ENCODE data around the gene ZNF592. TPM values are rescaled to one million over a fixed set of nuclear protein-coding genes. Genes with fewer than 3 reads are reported as not detected.

The ZNF592 gene
- total RNA-seq, 2 experiments from 2014 or later, result 25.5 to 30.8 TPM

DNA sequence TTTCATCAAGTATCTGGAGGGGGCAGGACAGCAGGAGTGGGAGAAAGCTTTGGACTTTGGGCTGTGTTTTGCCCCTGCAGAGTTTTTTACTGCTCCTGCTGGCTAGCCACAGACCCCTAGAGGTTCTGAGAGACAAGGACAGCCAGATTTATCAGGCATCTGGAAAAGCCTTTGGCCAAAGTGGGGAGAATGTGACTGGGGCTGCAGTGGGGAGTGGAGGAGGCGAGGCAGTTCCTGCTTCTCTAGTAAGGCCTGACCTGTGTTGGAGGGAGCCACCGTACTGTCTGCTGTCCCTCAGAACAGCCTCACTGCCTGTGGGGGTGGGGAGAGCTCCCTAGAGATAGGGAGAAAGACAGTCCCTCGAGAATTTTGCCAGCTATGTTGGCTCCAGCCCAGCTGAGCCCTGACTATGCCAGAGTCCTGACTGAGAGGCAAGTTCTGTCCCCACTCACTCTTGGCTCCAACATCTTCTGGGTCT, 70.9 kb downstream of the ZNF592 start:
- ATAC-seq (no peak), DNase-seq (no peak)
- intact Hi-C loops (cut with DNase I, micrococcal nuclease), result loop anchor here in 1 of 2 experiments (10.0 kb wide), 1 partner anchor 235 kb away; no protein-coding TSS in a partner anchor
- no peaks in the 10 kb centered on the region for H3K36me3 Mint-ChIP-seq (ENCODE audit: low read depth)
- ChIA-PET CTCF (interaction anchor here (0.7 kb wide), 2 partner anchors 27 to 34 kb away, joined by 3 read pairs; no protein-coding TSS in a partner anchor), POLR2A (no interaction called here)
- H3K27me3 Mint-ChIP-seq, result peaks cover 10% of the 10 kb centered on the region
- H3K27ac Mint-ChIP-seq, result no peak overlapping the region
- H3K4me3 Mint-ChIP-seq, result no peak overlapping the region
- H3K4me1 Mint-ChIP-seq, result peaks cover 10% of the 10 kb centered on the region
- H3K9me3 Mint-ChIP-seq (ENCODE audit: low read depth), result no peaks in the 10 kb centered on the region

DNA sequence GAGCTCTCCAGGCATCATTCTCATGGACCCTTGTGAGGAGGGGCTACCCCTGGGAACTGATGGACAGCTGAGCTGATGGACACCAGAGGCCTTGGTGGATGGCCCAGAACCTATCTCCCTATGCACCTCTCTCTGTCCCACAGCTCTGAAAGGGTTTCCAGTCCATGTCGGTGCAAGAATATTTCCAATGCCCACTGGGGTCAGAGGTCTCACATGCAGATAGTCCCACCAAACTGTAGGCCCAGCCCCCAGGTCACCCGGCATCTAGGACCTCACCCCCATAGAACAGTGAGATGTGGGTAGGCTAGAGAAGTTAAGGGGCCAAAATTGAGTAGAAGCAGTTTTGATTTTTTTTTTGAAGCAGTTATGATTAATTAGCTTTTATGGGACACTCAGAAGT, 71.4 kb downstream of the ZNF592 start:
- CTCF ChIA-PET, result interaction anchor here (0.7 kb wide), 2 partner anchors 26 to 33 kb away, joined by 3 read pairs; no protein-coding TSS in a partner anchor
- POLR2A ChIA-PET, result interaction anchor here (0.6 kb wide), 1 partner anchor 49 kb away, joined by 4 read pairs; no protein-coding TSS in a partner anchor
- intact Hi-C loops (cut with DNase I, micrococcal nuclease), result loop anchor here in 1 of 2 experiments (10.0 kb wide), 1 partner anchor 235 kb away; no protein-coding TSS in a partner anchor
- ATAC-seq (no peak), DNase-seq (no peak)
- no peak overlapping the region for H3K4me3 Mint-ChIP-seq
- no peak overlapping the region for H3K27ac Mint-ChIP-seq
- H3K9me3 Mint-ChIP-seq (ENCODE audit: low read depth), result no peaks in the 10 kb centered on the region
- H3K36me3 Mint-ChIP-seq (ENCODE audit: low read depth), result no peaks in the 10 kb centered on the region
- H3K4me1 Mint-ChIP-seq, result peaks cover 10% of the 10 kb centered on the region
- peaks cover 10% of the 10 kb centered on the region for H3K27me3 Mint-ChIP-seq

DNA sequence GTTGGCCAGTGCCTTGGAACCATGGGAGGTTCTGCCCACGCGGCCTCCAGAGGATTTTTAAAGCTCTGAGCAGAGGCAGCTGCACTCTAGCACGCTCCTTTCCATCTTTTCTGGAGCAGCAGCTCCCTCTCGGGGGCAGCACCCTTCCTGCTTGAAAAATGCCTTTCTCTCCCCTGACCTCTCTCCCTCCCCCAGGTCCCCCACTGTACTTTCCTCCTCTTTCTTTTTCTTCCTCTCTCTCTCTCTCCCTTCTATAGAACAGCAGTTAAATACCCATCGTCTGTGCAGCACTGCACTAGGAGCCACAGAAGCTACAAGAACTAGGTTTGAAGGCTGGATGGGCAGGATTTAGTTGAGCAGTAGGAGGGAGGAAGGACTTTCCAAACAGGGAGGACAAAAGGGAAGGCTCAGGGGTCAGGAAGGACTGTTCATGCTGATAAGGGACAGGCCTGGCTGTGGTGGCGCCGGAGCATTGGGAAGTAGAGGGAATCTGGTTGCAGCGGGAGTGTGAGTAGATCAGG, 73.2 kb downstream of the ZNF592 start:
- no peak for ATAC-seq
- Mint-ChIP-seq H3K9me3 (ENCODE audit: low read depth) (no peaks in the 10 kb centered on the region), H3K36me3 (ENCODE audit: low read depth) (no peaks in the 10 kb centered on the region), H3K27ac (no peak overlapping the region), H3K4me3 (no peak overlapping the region), H3K4me1 (peaks cover 9% of the 10 kb centered on the region), H3K27me3 (peaks cover 2% of the 10 kb centered on the region)
- DNase-seq, result no peak
- ChIA-PET CTCF (interaction anchor here (0.6 to 1.4 kb wide), 5 partner anchors 10 to 482 kb away, joined by 3 to 5 read pairs (median 3); no protein-coding TSS in a partner anchor), POLR2A (interaction anchor here (0.6 kb wide), 2 partner anchors 166 to 197 kb away, joined by 3 read pairs; no protein-coding TSS in a partner anchor)
- intact Hi-C loops (cut with DNase I, micrococcal nuclease), result no loop called here

DNA sequence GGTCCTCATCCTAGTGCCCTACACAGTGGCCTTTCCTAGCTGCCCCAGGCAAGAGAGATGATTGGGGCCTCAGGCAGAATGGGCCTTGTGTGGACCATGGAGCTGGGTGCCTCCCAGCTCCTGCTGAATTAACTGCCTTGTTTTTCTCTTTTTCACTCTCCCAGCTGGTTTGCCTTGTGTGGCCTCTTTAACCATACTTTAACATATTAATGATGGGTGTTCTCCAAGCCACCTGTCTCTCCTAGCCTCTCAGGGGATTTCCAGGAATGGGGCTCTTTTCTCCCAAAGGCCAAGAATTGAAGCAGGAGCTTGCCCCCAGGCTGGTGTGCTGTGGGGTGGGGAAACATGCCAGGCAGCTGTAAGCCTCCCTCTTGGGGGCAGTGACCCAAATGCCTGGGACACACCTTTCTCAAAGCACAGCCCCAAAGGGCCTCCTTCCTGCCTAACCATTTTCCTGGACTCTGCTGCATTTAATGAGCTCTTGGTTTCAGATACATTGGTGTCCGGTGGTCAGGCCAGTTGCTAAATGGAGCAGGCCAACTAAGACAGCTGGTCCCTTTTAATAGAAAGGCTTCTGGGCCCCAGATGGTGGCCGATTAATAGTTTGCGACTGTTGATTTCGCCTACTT, 74.4 kb downstream of the ZNF592 start:
- H3K36me3 Mint-ChIP-seq (ENCODE audit: low read depth), result no peaks in the 10 kb centered on the region
- H3K27me3 Mint-ChIP-seq, result no peaks in the 10 kb centered on the region
- DNase-seq, result no peak
- intact Hi-C loops (cut with DNase I, micrococcal nuclease), result no loop called here
- H3K9me3 Mint-ChIP-seq (ENCODE audit: low read depth), result no peaks in the 10 kb centered on the region
- ChIA-PET POLR2A (no interaction called here), CTCF (interaction anchor here (0.8 to 1.7 kb wide), 3 partner anchors 15 to 481 kb away, joined by 3 to 4 read pairs (median 3); no protein-coding TSS in a partner anchor)
- peaks cover 8% of the 10 kb centered on the region for H3K4me1 Mint-ChIP-seq
- no peak overlapping the region for H3K4me3 Mint-ChIP-seq
- ATAC-seq, result no peak
- no peak overlapping the region for H3K27ac Mint-ChIP-seq

DNA sequence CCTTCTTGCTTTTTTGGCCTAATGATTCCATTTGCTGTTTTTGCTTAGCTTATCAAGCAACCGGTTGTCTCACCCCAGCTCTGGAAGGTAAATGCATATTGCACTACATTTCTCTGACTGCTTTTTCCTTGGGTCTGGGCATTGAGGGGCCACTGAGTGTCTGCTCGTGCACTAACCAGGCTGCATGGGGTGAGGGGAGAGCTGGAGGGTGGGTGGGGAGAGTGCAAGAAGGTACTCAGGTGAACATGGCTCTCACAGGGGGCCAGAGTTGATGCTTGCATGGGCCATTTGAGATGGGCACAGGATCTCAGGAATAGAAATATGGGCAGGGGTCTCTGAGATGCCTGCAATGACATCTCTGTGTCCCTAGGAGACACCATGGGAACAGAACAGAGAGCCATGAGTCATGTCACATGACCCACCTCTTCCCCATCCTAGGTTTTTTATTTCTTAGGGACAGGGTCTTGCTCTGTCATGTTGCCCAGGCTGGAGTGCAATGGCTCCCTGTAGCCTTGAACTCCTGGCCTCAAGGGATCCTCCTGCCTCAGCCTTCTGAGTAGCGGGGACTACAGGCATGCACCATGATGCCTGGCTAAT, 75.0 kb downstream of the ZNF592 start:
- no peak overlapping the region for H3K27ac Mint-ChIP-seq
- no peaks in the 10 kb centered on the region for H3K27me3 Mint-ChIP-seq
- POLR2A ChIA-PET, result no interaction called here
- peaks cover 2% of the 10 kb centered on the region for H3K4me1 Mint-ChIP-seq
- no peaks in the 10 kb centered on the region for H3K9me3 Mint-ChIP-seq (ENCODE audit: low read depth)
- no peaks in the 10 kb centered on the region for H3K36me3 Mint-ChIP-seq (ENCODE audit: low read depth)
- CTCF ChIA-PET, result interaction anchor here (1.3 to 1.7 kb wide), 2 partner anchors 15 to 105 kb away, joined by 3 to 4 read pairs; no protein-coding TSS in a partner anchor
- ATAC-seq (no peak), DNase-seq (no peak)
- intact Hi-C loops (cut with DNase I, micrococcal nuclease), result no loop called here
- H3K4me3 Mint-ChIP-seq, result no peak overlapping the region

DNA sequence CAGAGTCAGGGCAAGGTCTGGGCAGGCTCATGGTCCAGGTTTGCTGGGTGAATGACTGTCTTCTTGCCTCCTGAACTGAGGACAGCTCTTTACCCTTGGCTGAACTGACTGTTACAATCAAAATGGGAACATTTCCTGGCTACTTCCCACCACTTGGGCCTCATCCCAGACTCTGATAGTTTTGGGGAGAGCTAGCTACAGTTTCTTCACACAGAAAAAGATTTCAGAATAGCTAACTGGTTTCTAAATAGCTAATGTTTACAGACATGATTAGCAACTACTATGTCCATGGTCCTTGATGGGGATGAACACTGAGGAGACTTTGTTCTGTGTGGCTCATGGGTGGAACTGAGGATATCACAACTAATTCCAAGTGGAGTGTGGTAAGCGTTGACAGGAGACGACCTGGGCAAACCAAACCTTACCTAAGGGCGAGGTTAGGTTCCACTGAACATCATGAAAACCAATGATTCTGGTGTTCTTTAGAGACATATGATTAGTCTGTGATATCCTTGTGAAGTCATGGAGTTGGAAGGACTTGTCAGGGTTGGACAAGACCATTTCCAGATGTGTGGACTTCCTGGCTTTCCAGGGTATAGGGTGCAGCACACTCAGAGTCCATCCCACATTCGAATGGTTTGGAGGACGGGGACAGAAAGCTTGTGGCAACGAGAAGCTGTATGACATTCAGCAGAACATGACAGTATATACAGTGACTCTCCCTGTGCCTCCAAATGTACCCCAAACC, 76.0 kb downstream of the ZNF592 start:
- H3K36me3 Mint-ChIP-seq (ENCODE audit: low read depth), result no peaks in the 10 kb centered on the region
- H3K27me3 Mint-ChIP-seq, result no peaks in the 10 kb centered on the region
- no peaks in the 10 kb centered on the region for H3K9me3 Mint-ChIP-seq (ENCODE audit: low read depth)
- H3K4me3 Mint-ChIP-seq, result no peak overlapping the region
- H3K4me1 Mint-ChIP-seq, result no peaks in the 10 kb centered on the region
- DNase-seq, result no peak
- no peak overlapping the region for H3K27ac Mint-ChIP-seq
- intact Hi-C loops (cut with DNase I, micrococcal nuclease), result no loop called here
- ChIA-PET CTCF (interaction anchor here (0.6 to 1.7 kb wide), 4 partner anchors 13 to 104 kb away, joined by 3 to 4 read pairs (median 3); no protein-coding TSS in a partner anchor), POLR2A (no interaction called here)
- no peak for ATAC-seq

DNA sequence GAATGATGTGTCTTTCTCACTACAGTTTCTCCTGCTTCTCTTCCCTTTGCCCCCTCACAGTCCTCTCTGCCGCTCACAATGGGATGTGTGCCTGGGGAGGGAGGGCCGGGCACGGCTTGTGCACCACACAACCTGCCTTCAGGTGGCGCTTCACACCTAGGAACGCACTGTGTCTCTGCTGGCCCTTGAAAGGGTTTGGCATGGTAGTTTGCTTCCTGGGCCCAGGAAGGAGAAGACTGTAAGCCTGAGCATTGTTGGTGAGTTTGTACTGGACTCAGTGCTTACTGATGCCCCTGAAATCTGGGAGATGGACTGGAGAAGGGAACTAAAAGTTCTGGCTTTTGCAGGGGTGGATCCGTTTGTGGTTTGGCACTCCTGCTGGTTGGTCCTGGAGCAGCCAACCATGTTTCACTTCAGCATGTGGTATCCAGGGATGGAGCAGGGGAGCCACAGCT, 78.0 kb downstream of the ZNF592 start:
- H3K36me3 Mint-ChIP-seq (ENCODE audit: low read depth), result no peaks in the 10 kb centered on the region
- DNase-seq, result peak; percentile 59
- peak; percentile 44 for ATAC-seq
- CTCF ChIA-PET, result interaction anchor here (0.8 to 1.5 kb wide), 2 partner anchors 102 to 239 kb away, joined by 3 read pairs; no protein-coding TSS in a partner anchor
- no peak overlapping the region for H3K27ac Mint-ChIP-seq
- H3K4me3 Mint-ChIP-seq, result no peak overlapping the region
- no peaks in the 10 kb centered on the region for H3K4me1 Mint-ChIP-seq
- no peaks in the 10 kb centered on the region for H3K27me3 Mint-ChIP-seq
- no peaks in the 10 kb centered on the region for H3K9me3 Mint-ChIP-seq (ENCODE audit: low read depth)
- intact Hi-C loops (cut with DNase I, micrococcal nuclease), result loop anchor here in 1 of 2 experiments (2.0 kb wide), 1 partner anchor 52 kb away; no protein-coding TSS in a partner anchor
- POLR2A ChIA-PET, result no interaction called here

DNA sequence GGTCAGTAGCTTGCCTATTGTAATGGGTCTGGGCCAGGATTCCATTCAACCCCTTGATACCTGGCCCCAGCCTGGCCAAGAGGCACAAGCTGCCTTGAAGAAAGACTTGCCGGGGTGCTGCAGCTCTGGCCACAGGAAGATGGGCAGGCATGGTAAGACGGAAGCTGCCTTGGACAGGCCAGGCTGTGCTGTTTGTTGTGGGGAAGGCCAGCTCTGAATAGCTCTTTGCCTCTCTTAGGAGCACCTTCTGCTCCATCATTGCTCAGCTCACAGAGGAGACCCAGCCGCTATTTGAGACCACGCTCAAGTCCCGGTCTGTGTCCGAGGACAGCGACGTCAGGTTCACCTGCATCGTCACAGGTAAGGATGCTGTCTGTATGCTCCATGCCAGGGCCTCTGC, 78.9 kb downstream of the ZNF592 start:
- Mint-ChIP-seq H3K27ac (no peak overlapping the region), H3K4me3 (no peak overlapping the region), H3K4me1 (no peaks in the 10 kb centered on the region), H3K36me3 (ENCODE audit: low read depth) (no peaks in the 10 kb centered on the region), H3K27me3 (no peaks in the 10 kb centered on the region), H3K9me3 (ENCODE audit: low read depth) (no peaks in the 10 kb centered on the region)
- intact Hi-C loops (cut with DNase I, micrococcal nuclease), result loop anchor here in 1 of 2 experiments (2.0 kb wide), 1 partner anchor 52 kb away; no protein-coding TSS in a partner anchor
- POLR2A ChIA-PET, result interaction anchor here (0.6 kb wide), 1 partner anchor 72 kb away, joined by 3 read pairs; no protein-coding TSS in a partner anchor
- no peak for DNase-seq
- no peak for ATAC-seq
- CTCF ChIA-PET, result interaction anchor here (0.8 kb wide), 1 partner anchor 240 kb away, joined by 3 read pairs; no protein-coding TSS in a partner anchor

DNA sequence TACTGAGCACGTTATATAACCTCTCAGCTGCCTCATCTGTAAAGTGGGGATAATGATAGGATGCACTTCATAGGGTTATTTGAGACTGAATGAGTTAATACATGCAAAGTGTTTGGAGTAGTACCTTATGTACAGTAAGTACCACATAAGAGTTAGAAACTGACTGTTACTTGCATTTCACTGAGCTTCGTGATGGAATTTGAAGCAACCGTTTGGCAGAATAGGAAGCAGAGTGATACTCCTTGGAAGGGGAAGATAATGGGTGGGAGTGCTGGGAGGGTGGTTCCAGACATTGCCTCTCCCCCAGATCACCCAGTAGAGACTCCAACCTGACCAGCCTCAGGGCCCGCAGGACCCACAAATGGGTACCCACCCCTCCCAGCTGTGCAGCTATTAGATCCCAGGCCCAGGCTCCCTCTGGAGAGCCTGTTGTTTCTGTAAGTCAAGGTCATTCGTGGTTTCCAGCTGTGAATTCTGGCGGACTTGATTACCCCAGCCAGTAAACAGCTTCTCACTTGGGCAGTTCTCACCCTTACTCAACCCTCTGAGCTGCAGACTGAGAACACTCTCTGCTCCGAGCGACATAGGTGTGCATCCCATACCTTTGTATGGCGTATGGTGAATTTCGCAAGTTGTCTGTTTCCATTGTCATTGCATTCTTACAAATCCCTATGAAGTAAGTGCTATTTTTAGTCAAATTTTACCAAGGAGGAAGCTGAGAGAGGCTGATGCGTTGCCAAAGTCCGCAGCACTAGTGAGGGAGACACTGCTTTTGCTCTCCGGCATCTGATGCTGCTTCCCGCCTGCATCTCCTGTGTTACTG, 79.9 kb downstream of the ZNF592 start:
- CTCF ChIA-PET, result interaction anchor here (0.8 to 0.9 kb wide), 6 partner anchors 9 to 241 kb away, joined by 3 to 5 read pairs (median 3); no protein-coding TSS in a partner anchor
- ATAC-seq (no peak), DNase-seq (no peak)
- no peak overlapping the region for H3K4me3 Mint-ChIP-seq
- H3K9me3 Mint-ChIP-seq (ENCODE audit: low read depth), result no peaks in the 10 kb centered on the region
- no peaks in the 10 kb centered on the region for H3K27me3 Mint-ChIP-seq
- intact Hi-C loops (cut with DNase I, micrococcal nuclease), result no loop called here
- POLR2A ChIA-PET, result no interaction called here
- H3K27ac Mint-ChIP-seq, result no peak overlapping the region
- H3K4me1 Mint-ChIP-seq, result no peaks in the 10 kb centered on the region
- no peaks in the 10 kb centered on the region for H3K36me3 Mint-ChIP-seq (ENCODE audit: low read depth)

DNA sequence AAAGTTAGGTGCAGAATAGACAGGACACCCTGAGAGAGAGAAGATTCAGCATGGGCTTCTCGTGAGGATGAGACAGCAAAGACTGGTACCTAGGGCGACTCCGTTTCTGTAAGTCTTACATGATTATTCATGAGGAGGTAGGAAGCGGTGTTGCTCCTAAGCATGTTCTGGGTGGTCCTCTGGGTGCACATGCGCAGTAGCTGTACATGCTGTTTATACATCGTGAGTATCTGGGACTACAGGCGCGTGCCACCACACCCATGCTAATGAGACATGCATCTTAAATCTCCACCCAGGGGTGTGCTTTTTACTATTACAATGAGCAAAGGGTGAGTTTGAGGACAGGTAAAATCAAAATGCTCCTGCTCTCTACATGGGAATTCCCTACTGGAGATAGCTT, 81.0 kb downstream of the ZNF592 start:
- POLR2A ChIA-PET, result no interaction called here
- CTCF ChIA-PET, result interaction anchor here (0.8 to 0.9 kb wide), 3 partner anchors 32 to 242 kb away, joined by 3 to 5 read pairs (median 3); no protein-coding TSS in a partner anchor
- ATAC-seq, result no peak
- no peaks in the 10 kb centered on the region for H3K27me3 Mint-ChIP-seq
- intact Hi-C loops (cut with DNase I, micrococcal nuclease), result no loop called here
- H3K4me1 Mint-ChIP-seq, result no peaks in the 10 kb centered on the region
- no peak overlapping the region for H3K4me3 Mint-ChIP-seq
- H3K27ac Mint-ChIP-seq, result no peak overlapping the region
- DNase-seq, result no peak
- H3K9me3 Mint-ChIP-seq (ENCODE audit: low read depth), result no peaks in the 10 kb centered on the region
- H3K36me3 Mint-ChIP-seq (ENCODE audit: low read depth), result no peaks in the 10 kb centered on the region

All from activated CD4-positive, alpha-beta T cell treated with anti-CD3 and anti-CD28 coated beads for 36 hours (primary cell).